Right atrium auricular region (tissue), 2 donors: ENCODE measurements around the gene CDH24. TPM values are rescaled to one million over a fixed set of nuclear protein-coding genes. Genes with fewer than 3 reads are reported as not detected.
A peak's percentile ranks its signal among the peaks of the same experiment; 100 is the strongest.

Source experiments
- DNase-seq: peaks from one replicate; pipeline ENCODE4 v3.0.0-alpha.2; 2019; ENCODE audit warnings: low spot score
- H3K27ac ChIP-seq, 2 donors: fragments of 200-600 bp; sonication (generic); 1 replicate in 1 of 2; 2 replicates in 1 of 2; pipeline ENCODE4 v1.5.1; 2016 to 2019
- H3K27me3 ChIP-seq, 2 donors: fragments of 200-600 bp; sonication (generic); one replicate each; pipeline versions ENCODE4 v1.5.1 to v1.6.0; 2017 to 2019
- H3K36me3 ChIP-seq: fragments of 200-600 bp; sonication (generic); one replicate; pipeline ENCODE4 v1.5.1; 2016
- H3K4me1 ChIP-seq, 2 donors: fragments of 200-600 bp; sonication (generic); one replicate each; pipeline versions ENCODE4 v1.5.1 to v1.6.0; 2017 to 2019
- H3K4me3 ChIP-seq, 2 donors: fragments of 200-600 bp; sonication (generic); 1 replicate in 1 of 2; 2 replicates in 1 of 2; pipeline ENCODE4 v1.5.1; 2017 to 2019; ENCODE audit warnings: mild to moderate bottlenecking in 1 of 2, moderate library complexity in 1 of 2
- H3K9me3 ChIP-seq, 2 donors: fragments of 200-600 bp; sonication (generic); one replicate each; pipeline ENCODE4 v1.5.1; 2019
- CTCF ChIP-seq, 2 donors: fragments of 200-600 bp; sonication (generic); IDR thresholded peaks; one replicate each; pipeline ENCODE4 v1.5.1; 2019; ENCODE audit warnings: antibody characterized with exemption in 2 of 2
- total RNA-seq, 2 donors: library from RNA; depleted of rRNA; stranded (reverse); fragments of >200 nt; gene quantifications; one replicate each; pipeline ENCODE4 v1.1.0, GENCODE V29; 2016

The CDH24 gene, protein sequence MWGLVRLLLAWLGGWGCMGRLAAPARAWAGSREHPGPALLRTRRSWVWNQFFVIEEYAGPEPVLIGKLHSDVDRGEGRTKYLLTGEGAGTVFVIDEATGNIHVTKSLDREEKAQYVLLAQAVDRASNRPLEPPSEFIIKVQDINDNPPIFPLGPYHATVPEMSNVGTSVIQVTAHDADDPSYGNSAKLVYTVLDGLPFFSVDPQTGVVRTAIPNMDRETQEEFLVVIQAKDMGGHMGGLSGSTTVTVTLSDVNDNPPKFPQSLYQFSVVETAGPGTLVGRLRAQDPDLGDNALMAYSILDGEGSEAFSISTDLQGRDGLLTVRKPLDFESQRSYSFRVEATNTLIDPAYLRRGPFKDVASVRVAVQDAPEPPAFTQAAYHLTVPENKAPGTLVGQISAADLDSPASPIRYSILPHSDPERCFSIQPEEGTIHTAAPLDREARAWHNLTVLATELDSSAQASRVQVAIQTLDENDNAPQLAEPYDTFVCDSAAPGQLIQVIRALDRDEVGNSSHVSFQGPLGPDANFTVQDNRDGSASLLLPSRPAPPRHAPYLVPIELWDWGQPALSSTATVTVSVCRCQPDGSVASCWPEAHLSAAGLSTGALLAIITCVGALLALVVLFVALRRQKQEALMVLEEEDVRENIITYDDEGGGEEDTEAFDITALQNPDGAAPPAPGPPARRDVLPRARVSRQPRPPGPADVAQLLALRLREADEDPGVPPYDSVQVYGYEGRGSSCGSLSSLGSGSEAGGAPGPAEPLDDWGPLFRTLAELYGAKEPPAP
- 1 to 10 TPM; 1.3 to 1.4 TPM for total RNA-seq

DNA sequence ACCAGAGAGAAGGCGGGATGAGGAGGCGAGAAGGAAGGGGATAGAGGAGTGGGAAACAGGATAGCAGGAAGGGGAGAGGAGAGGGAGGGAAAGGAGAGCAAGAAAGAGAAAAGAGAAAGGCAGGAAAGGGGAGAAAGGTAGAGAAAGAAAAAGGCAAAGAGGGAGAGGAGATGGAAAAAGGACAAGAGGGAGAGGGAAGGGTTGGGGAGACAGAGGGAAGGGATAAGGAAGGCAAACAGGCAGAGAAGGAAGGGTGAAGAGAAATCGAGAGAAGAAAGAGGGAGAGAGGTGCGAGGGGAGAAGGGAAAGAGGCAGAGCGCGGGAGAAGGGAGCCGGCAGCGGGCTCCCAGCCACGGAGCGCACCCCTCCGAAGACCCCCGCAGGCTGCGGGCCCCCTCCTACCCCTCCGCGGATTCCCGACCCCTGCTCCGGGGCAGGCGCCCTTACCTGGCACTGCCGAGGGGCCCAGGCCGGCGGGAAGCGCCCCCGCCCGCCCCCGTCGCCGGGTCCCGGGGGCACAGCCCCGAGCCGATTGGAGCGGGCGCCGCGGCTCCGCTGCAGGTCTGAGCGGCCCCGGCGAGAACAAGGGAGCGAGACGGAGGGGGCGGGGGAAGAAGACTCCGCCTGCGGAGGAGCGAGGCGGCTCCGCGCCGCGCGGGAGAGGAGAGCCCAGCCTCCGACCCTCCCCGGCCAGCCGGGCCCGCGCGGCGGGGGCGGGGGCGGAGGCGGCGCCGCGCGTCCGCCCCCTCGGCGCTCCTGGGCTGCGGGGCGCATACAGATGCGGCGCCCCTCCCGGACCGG lies at the start of gene CDH24:
CDH24 (minus strand) TSS at position 565 of the 801 bp plus-strand sequence. CDS start 1,787 bp downstream, outside the sequence.
- DNase-seq: no peak

GRCh38 chr14:23106747-23107045 lies 49.4 kb upstream of the CDH24 start:
- TF ChIP-seq CTCF (IDR thresholded peaks at IDR 0.05): no peak
- H3K27me3 ChIP-seq: no peaks in the 10 kb centered on the region
- H3K36me3 ChIP-seq: no peaks in the 10 kb centered on the region
- no peaks in the 10 kb centered on the region for H3K9me3 ChIP-seq
- DNase-seq: no peak
- no peaks in the 10 kb centered on the region for H3K4me1 ChIP-seq
- H3K4me3 ChIP-seq: no peak overlapping the region
- no peak overlapping the region for H3K27ac ChIP-seq

More for the DNA sequence above, at the start of gene CDH24:
- Histone ChIP-seq H3K36me3 (peaks cover 36% of the 10 kb centered on the region), H3K4me1 (peaks cover 0 to 23% of the 10 kb centered on the region in 2 donors), H3K27me3 (no peaks in the 10 kb centered on the region), H3K4me3 (peak within 1 kb of the TSS; percentile 61 to 73), H3K27ac (peak within 1 kb of the TSS; percentile 55 to 69), H3K9me3 (no peaks in the 10 kb centered on the region)
- no peak for TF ChIP-seq CTCF (IDR thresholded peaks at IDR 0.05)

- no peaks in the 10 kb centered on the region for H3K4me1 ChIP-seq
- no peak overlapping the region for H3K27ac ChIP-seq
- H3K9me3 ChIP-seq: no peaks in the 10 kb centered on the region
- no peak overlapping the region for H3K4me3 ChIP-seq
- peak; percentile 49 for DNase-seq
- H3K36me3 ChIP-seq: no peaks in the 10 kb centered on the region
- TF ChIP-seq CTCF (IDR thresholded peaks at IDR 0.05): no peak
- no peaks in the 10 kb centered on the region for H3K27me3 ChIP-seq
Measured at GRCh38 chr14:23105348-23105824, 48.1 kb upstream of the CDH24 start.

GRCh38 chr14:23104591-23105347 lies 47.4 kb upstream of the CDH24 start, which contains the start of gene CIROP:
CIROP (minus strand) TSS chr14:23104989; CDS start chr14:23104920, 69 bp downstream.
- peaks cover 0 to 3% of the 10 kb centered on the region in 2 donors for H3K4me1 ChIP-seq
- no peak within 1 kb of the TSS for H3K4me3 ChIP-seq
- no peaks in the 10 kb centered on the region for H3K27me3 ChIP-seq
- DNase-seq: peak; percentile 49
- no peak within 1 kb of the TSS for H3K27ac ChIP-seq
- H3K36me3 ChIP-seq: no peaks in the 10 kb centered on the region
- no peaks in the 10 kb centered on the region for H3K9me3 ChIP-seq
- TF ChIP-seq CTCF (IDR thresholded peaks at IDR 0.05): no peak

- DNase-seq: no peak
- Histone ChIP-seq H3K4me3 (no peak overlapping the region), H3K4me1 (peaks cover 0 to 10% of the 10 kb centered on the region in 2 donors), H3K27me3 (no peaks in the 10 kb centered on the region), H3K27ac (no peak overlapping the region), H3K9me3 (no peaks in the 10 kb centered on the region), H3K36me3 (no peaks in the 10 kb centered on the region)
- no peak for TF ChIP-seq CTCF (IDR thresholded peaks at IDR 0.05)
Measured at GRCh38 chr14:23104070-23104590, 46.8 kb upstream of the CDH24 start.
